K562 (cell line): ENCODE data around the gene AFAP1. TPM values are rescaled to one million over a fixed set of nuclear protein-coding genes. Genes with fewer than 3 reads are reported as not detected.

Source experiments
- ARHGAP35 ChIP-seq: fragments of 450-650 bp; IDR thresholded peaks from 2 replicates; pipeline ENCODE4 v1.6.1; 2018; ENCODE audit not compliant: partially characterized antibody
- BRF2 ChIP-seq: IDR thresholded peaks from 3 replicates; pipeline ENCODE4 v1.6.1; 2011; ENCODE audit warnings: borderline replicate concordance, mild to moderate bottlenecking; ENCODE audit not compliant: insufficient read length, insufficient read depth
- ELF1 ChIP-seq: fragments of 200-800 bp; sonication (Bioruptor generic); IDR thresholded peaks from 2 replicates; pipeline ENCODE4 v1.6.1; 2016; ENCODE audit warnings: missing genetic modification characterization, missing compliant biosample characterization
- GTF2E2 ChIP-seq: fragments of 200-800 bp; sonication (Bioruptor generic); IDR thresholded peaks from 2 replicates; pipeline ENCODE4 v1.6.1; 2016; ENCODE audit warnings: missing genetic modification characterization, missing compliant biosample characterization
- HCFC1 ChIP-seq: IDR thresholded peaks from 2 replicates; pipeline ENCODE4 v1.6.1; 2012; ENCODE audit warnings: low read depth, low read length, improper control_type of control experiment
- HDAC8 ChIP-seq: fragments of 450-650 bp; IDR thresholded peaks from 2 replicates; pipeline ENCODE4 v1.6.1; 2016; ENCODE audit warnings: mild to moderate bottlenecking, missing genetic modification characterization, moderate library complexity, missing compliant biosample characterization
- KDM4B ChIP-seq, 2 experiments: fragments of 450-650 bp in 1 of 2; sonication (generic) in 1 of 2; IDR thresholded peaks; 2 replicates each; pipeline ENCODE4 v1.6.1; 2016 to 2017; ENCODE audit warnings: borderline replicate concordance in 2 of 2, antibody characterized with exemption in 1 of 2, low read depth in 1 of 2, mild to moderate bottlenecking in 1 of 2
- MAFF ChIP-seq: IDR thresholded peaks from 2 replicates; pipeline ENCODE4 v1.6.1; 2012; ENCODE audit warnings: low read length, improper control_type of control experiment
- MAFK ChIP-seq: IDR thresholded peaks from 2 replicates; pipeline ENCODE4 v1.6.1; 2011; ENCODE audit warnings: low read length, improper control_type of control experiment
- NFXL1 ChIP-seq: fragments of 450-650 bp; formaldehyde crosslinking; IDR thresholded peaks from 2 replicates; pipeline ENCODE4 v1.4.0; 2021; ENCODE audit warnings: mild to moderate bottlenecking
- PHTF2 ChIP-seq: fragments of 250-450 bp; sonication (Bioruptor Pico); IDR thresholded peaks from 2 replicates; pipeline ENCODE4 v1.5.0; 2021; ENCODE audit warnings: mild to moderate bottlenecking
- POLR2A ChIP-seq: fragments of 450-650 bp; conservative IDR thresholded peaks from 2 replicates; pipeline ENCODE4 v1.6.1; 2016
- RAD21 ChIP-seq, 2 experiments: fragments of 250-450 bp in 1 of 2; fragments of 450-650 bp in 1 of 2; sonication (Bioruptor Pico) in 1 of 2; formaldehyde crosslinking in 1 of 2; IDR thresholded peaks in 1 of 2; conservative IDR thresholded peaks in 1 of 2; 2 replicates each; pipeline versions ENCODE4 v1.4.0 to v1.8.0; 2020 to 2022; ENCODE audit warnings: mild to moderate bottlenecking in 2 of 2, moderate library complexity in 1 of 2
- RBBP5 ChIP-seq: fragments of 200-600 bp; sonication (generic); IDR thresholded peaks from 2 replicates; pipeline ENCODE4 v1.6.1; 2012; ENCODE audit warnings: borderline replicate concordance, mild to moderate bottlenecking, low read length, control low read depth, inconsistent platforms; ENCODE audit not compliant: insufficient read depth, poor library complexity, severe bottlenecking
- RBM39 ChIP-seq: fragments of 200-400 bp; formaldehyde crosslinking; optimal IDR thresholded peaks from 2 replicates; pipeline ENCODE3; 2018; ENCODE audit warnings: low read depth, low read length
- SNIP1 ChIP-seq: fragments of 450-650 bp; IDR thresholded peaks from 2 replicates; pipeline ENCODE4 v1.7.1; 2017; ENCODE audit warnings: low read depth, mild to moderate bottlenecking
- TAF1 ChIP-seq: IDR thresholded peaks from 2 replicates; pipeline ENCODE4 v1.6.1; 2011; ENCODE audit warnings: mild to moderate bottlenecking, low read length, moderate library complexity; ENCODE audit not compliant: insufficient read depth, control insufficient read depth, severe bottlenecking; ENCODE audit errors: extremely low read depth
- ZNF24 ChIP-seq: fragments of 450-650 bp; IDR thresholded peaks from 2 replicates; pipeline ENCODE4 v1.6.1; 2016
- ZNF586 ChIP-seq: fragments of 450-650 bp; formaldehyde crosslinking; conservative IDR thresholded peaks from 2 replicates; pipeline ENCODE4 v1.4.0; 2020; ENCODE audit warnings: mild to moderate bottlenecking, moderate library complexity
- ZNF778 ChIP-seq: fragments of 450-650 bp; formaldehyde crosslinking; IDR thresholded peaks from 2 replicates; pipeline ENCODE4 v1.4.0; 2020; ENCODE audit warnings: mild to moderate bottlenecking, moderate library complexity
- polyA plus RNA-seq, 8 experiments: library from polyadenylated mRNA; depleted of rRNA in 4 of 8; stranded (reverse) in 5 of 8; unstranded in 3 of 8; fragments of >200 nt; fragmentation: Nextera tagmentation in 2 of 8; fragmentation: Illumina TruSeq in 1 of 8; extraction: Ambion mirVana in 2 of 8; extraction: Trizol in 1 of 8; gene quantifications; 2 replicates each; pipeline versions ENCODE4 v1.2.1 to v1.2.3, GENCODE V29; 2011 to 2014; ENCODE audit warnings: inconsistent platforms in 1 of 8, missing spikeins in 1 of 8
- total RNA-seq, 7 experiments: library from RNA; depleted of rRNA in 6 of 7; stranded (reverse); fragments of >200 nt in 6 of 7; fragmentation: Illumina TruSeq in 2 of 7; extraction: Trizol in 2 of 7; gene quantifications; 2 replicates each; pipeline versions ENCODE4 v1.2.1 to v1.2.3, GENCODE V29; 2011 to 2021; ENCODE audit warnings: low replicate concordance in 1 of 7
- TF ChIP-seq, protein P1 (sequence below): fragments of 450-650 bp; IDR thresholded peaks from 2 replicates; pipeline ENCODE4 v1.6.1; 2018; ENCODE audit not compliant: partially characterized antibody
- TF ChIP-seq, protein P2 (sequence below): fragments of 450-650 bp; IDR thresholded peaks from 2 replicates; pipeline ENCODE4 v1.6.1; 2018; ENCODE audit warnings: mild to moderate bottlenecking, low read depth; ENCODE audit not compliant: partially characterized antibody
- TF ChIP-seq, protein P3 (sequence below): sonication (generic); formaldehyde crosslinking; IDR thresholded peaks from 2 replicates; pipeline ENCODE4 v1.8.0; 2022; ENCODE audit warnings: mild to moderate bottlenecking, missing genetic modification reagents

The AFAP1 gene
- total and polyA plus RNA-seq, 9 of the 15 experiments (the other 6 are each of a cell fraction or from before 2014, with no cell fraction given): 0.07 to 0.42 (median 0.12) TPM; not detected in 1

DNA sequence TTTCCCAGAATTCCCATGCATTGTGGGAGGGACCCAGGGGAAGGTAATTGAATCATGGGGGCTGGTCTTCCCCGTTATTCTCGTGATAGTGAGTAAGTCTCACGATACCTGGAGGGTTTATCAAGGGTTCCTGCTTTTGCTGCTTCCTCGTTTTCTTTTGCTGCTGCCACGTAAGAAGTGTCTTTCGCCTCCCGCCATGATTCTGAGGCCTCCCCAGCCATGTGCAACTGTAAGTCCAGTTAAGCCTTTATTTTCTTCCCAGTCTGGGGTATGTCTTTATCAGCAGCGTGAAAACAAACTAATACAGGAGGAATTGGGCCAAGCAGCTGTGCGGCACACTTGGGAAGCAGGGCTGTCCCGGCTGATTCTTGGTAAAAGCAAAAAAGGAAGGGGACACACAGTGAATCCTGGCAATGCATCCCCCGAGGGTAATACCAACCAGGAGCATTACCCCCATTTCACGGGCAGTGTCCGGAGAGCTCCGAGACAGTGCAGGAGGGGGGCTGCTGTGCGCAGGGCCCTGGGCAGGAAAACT lies 185.7 kb downstream of the AFAP1 start (continued):
- TF ChIP-seq, protein P1, sequence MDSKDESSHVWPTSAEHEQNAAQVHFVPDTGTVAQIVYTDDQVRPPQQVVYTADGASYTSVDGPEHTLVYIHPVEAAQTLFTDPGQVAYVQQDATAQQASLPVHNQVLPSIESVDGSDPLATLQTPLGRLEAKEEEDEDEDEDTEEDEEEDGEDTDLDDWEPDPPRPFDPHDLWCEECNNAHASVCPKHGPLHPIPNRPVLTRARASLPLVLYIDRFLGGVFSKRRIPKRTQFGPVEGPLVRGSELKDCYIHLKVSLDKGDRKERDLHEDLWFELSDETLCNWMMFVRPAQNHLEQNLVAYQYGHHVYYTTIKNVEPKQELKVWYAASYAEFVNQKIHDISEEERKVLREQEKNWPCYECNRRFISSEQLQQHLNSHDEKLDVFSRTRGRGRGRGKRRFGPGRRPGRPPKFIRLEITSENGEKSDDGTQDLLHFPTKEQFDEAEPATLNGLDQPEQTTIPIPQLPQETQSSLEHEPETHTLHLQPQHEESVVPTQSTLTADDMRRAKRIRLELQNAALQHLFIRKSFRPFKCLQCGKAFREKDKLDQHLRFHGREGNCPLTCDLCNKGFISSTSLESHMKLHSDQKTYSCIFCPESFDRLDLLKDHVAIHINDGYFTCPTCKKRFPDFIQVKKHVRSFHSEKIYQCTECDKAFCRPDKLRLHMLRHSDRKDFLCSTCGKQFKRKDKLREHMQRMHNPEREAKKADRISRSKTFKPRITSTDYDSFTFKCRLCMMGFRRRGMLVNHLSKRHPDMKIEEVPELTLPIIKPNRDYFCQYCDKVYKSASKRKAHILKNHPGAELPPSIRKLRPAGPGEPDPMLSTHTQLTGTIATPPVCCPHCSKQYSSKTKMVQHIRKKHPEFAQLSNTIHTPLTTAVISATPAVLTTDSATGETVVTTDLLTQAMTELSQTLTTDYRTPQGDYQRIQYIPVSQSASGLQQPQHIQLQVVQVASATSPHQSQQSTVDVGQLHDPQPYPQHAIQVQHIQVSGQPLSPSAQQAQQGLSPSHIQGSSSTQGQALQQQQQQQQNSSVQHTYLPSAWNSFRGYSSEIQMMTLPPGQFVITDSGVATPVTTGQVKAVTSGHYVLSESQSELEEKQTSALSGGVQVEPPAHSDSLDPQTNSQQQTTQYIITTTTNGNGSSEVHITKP: no peak
- TF ChIP-seq HCFC1 (no peak), RBBP5 (no peak), KDM4B (IDR thresholded peaks at IDR 0.05; ENCODE audit: borderline replicate concordance in 2 of 2, low read depth in 1 of 2) (no peak), PHTF2 (CRISPR knock-in tag) (no peak), TAF1 (no peak), SNIP1 (no peak), GTF2E2 (no peak), POLR2A (peak; percentile 61), ARHGAP35 (no peak), ZNF586 (CRISPR knock-in tag) (no peak), NFXL1 (no peak), RAD21 (CRISPR knock-in tag; conservative IDR thresholded peaks at IDR 0.05 in 1 of 2, IDR thresholded peaks at IDR 0.05 in 1 of 2) (no peak), ELF1 (tag) (peak; percentile 62), BRF2 (no peak), ZNF778 (CRISPR knock-in tag) (no peak), RBM39 (no peak), MAFK (no peak), MAFF (no peak), ZNF24 (no peak), HDAC8 (no peak)
- TF ChIP-seq, protein P2, sequence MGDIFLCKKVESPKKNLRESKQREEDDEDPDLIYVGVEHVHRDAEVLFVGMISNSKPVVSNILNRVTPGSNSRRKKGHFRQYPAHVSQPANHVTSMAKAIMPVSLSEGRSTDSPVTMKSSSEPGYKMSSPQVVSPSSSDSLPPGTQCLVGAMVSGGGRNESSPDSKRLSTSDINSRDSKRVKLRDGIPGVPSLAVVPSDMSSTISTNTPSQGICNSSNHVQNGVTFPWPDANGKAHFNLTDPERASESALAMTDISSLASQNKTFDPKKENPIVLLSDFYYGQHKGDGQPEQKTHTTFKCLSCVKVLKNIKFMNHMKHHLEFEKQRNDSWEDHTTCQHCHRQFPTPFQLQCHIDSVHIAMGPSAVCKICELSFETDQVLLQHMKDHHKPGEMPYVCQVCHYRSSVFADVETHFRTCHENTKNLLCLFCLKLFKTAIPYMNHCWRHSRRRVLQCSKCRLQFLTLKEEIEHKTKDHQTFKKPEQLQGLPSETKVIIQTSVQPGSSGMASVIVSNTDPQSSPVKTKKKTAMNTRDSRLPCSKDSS: no peak
- TF ChIP-seq, protein P3, sequence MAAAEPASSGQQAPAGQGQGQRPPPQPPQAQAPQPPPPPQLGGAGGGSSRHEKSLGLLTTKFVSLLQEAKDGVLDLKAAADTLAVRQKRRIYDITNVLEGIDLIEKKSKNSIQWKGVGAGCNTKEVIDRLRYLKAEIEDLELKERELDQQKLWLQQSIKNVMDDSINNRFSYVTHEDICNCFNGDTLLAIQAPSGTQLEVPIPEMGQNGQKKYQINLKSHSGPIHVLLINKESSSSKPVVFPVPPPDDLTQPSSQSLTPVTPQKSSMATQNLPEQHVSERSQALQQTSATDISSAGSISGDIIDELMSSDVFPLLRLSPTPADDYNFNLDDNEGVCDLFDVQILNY (CRISPR knock-in tag): no peak
